GM12801 (cell line): ENCODE data around the gene RAF1.

Experiments used
- CTCF ChIP-seq: IDR thresholded peaks from one replicate; pipeline ENCODE4 v1.5.1; 2011; ENCODE audit warnings: control low read depth; ENCODE audit not compliant: insufficient read length; ENCODE audit errors: extremely low read depth

The RAF1 gene

DNA sequence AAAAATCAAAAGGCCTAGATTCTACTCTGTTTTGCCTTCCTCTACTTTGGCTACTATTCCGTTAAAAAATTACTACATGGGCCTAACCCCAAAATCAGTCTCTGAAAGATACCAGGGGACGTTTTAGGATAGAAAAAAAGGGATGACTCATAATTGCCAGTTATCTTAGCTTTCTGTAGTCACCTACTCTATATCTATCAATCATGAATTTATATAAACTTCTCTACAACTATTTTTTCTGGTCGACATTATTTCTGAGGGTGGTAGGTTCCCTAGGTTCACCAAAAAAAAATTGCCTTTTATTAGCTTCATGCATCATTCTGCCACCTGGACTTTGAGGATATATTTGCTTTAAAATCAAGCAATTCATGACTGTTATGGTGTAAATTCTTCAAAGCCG lies 36.5 kb downstream of the RAF1 start:
- no peak for TF ChIP-seq CTCF

DNA sequence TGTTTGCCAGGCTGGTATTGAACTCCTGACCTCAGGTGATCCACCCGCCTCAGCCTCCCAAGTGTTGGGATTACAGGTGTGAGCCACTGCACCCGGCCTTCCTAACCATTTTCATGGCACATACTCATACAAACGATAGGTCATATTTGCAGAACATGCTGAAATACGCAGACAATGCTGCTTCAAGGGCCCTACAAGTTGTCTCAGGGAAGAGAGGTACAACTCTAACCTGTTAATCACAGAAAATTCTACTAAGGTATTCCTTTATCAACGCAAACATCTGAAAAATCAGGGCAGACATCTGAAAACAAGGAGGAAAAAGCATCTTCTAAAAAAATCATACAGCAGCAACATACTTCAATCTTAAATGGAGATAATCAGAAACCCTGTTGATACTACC lies 39.9 kb downstream of the RAF1 start:
- TF ChIP-seq CTCF: no peak

- TF ChIP-seq CTCF: no peak
These were observed 41.6 kb downstream of the RAF1 start for GRCh38 chr3:12622335-12622734.

DNA sequence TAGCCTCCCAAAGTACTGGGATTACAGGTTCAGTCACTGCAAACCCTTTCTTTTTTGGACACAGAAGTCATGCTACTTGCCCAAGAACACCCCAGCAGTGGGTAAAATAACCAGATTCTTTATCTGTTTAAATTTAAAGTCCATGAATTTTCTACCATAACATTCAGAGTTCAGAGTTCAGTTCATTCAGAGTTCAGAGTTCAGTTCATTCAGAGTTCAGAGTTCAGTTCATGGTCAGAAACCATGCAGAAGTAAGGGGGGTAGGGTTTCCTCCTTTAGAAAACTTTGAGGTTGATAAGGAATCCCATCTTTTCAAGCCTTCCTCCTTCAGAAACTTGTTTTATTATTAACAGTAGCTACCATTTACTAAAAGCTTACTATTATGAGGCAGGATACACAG lies 43.2 kb downstream of the RAF1 start:
- no peak for TF ChIP-seq CTCF

GRCh38 chr3:12620305-12620704 lies 43.6 kb downstream of the RAF1 start:
- TF ChIP-seq CTCF: no peak

GRCh38 chr3:12618426-12618825 lies 45.5 kb downstream of the RAF1 start:
- no peak for TF ChIP-seq CTCF

- TF ChIP-seq CTCF: no peak
These were observed 48.7 kb downstream of the RAF1 start for GRCh38 chr3:12615266-12615665.

- TF ChIP-seq CTCF: no peak
These were observed 50.7 kb downstream of the RAF1 start for GRCh38 chr3:12613250-12613649.
